NT2/D1 (cell line): ENCODE data around the gene AMBRA1.

ENCODE experiments used
- SUZ12 ChIP-seq: IDR thresholded peaks from 2 replicates; pipeline ENCODE4 v1.6.1; 2011; ENCODE audit not compliant: insufficient read length, insufficient read depth; ENCODE audit errors: extremely low read depth
- YY1 ChIP-seq: IDR thresholded peaks from 2 replicates; pipeline ENCODE4 v1.6.1; 2011; ENCODE audit not compliant: insufficient read length, insufficient read depth

- TF ChIP-seq SUZ12 (no peak), YY1 (no peak)
Measured at GRCh38 chr11:46588131-46588530, 5.7 kb downstream of the AMBRA1 start.
